Measurements from ENCODE around the gene ARHGEF17.

ARHGEF17 gene

DNA sequence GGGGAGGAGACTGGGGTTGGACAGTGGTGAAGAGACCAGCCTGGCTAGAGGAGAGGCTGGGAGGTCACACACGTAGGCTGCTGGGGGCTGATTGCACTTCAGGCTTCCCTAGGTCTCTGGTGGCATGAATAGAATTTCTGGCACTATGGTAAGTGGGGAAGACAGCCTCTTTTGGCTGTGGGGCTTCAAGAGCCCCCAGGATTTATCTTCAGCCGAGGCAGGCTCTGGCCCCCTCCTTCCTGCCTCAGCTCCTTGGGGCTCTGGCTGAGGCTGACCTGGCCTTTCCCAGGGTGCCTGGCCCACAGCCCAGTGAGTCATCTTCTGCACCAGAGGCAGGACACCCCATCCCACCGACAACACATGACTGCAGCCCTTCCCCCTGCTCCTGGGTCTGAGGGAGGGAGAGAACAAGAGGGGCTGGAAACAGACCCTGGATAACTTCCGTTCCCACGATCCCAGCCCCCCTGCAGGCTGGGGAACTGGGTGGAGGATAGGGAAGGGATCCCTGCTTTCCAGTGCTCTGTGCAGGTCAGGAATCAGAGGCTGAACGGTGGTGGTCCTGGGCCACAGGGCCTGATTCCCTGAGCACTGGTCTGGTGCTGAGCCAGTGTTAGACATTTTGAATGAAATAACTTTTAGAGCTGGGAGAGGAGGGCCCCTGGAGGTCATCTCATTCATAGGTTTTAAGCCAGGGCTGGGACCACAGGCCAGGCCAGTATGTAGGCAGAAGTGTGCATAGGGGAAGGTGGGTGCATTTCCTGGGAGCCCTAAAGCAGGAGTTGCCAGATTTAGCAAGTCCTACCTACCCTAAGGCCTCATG is 26.5 kb downstream of the ARHGEF17 start:
- no peak for DNase-seq

DNA sequence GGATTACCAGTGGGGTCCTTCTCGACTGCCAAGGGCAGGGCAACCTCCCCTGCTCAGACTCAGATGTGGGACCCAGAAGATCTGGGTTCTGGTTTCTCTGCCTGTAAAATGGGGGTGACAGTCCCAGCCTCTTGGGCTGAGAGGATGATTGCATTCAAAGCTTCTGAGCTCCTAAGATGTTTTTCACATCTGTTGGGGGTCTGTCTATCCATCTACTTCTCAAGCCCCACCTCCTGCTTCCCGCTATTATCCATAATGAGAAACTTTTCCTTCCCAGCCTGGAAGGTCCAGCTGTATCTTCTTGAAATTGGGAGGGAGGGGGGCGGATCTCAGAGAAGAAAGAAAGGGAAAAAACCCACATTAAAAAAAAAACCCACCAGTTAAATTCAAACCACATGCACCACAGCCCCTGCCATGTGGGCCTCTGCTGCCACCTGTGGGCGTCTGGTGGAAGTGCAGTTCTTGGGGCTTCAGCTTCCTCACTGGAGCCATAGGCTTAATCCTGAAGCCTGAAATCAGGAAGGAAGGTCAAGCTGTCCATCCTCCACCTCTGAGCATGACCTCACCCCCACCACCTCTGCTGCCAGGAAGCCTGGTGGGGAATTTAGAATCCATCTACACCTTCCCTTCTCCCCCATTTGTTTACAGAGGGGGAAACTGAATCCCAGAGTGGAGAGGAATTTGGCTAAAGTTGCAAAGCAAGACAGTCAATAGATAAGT is 27.3 kb downstream of the ARHGEF17 start:
- DNase-seq = peak; percentile 54 to 56

DNA sequence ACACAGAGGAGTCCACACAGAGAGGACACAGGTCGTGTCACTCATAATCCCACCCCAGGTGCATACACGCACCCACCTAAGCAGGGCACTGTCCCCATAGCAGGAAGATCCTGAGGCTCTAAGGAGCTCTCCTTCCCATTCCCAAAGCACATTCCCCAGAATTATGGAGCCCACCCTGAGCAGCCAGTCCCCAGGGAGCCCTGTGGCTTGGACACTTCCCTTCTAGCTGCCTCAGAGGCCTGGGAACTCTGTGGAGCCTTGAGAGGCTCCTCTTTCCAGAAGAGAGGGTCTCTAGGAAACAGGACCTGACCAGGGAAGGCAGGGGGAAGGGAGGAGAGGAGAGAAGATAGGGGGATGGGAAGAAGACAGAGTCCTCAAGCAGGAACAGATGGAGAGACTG is 29.8 kb downstream of the ARHGEF17 start:
- DNase-seq = no peak

DNA sequence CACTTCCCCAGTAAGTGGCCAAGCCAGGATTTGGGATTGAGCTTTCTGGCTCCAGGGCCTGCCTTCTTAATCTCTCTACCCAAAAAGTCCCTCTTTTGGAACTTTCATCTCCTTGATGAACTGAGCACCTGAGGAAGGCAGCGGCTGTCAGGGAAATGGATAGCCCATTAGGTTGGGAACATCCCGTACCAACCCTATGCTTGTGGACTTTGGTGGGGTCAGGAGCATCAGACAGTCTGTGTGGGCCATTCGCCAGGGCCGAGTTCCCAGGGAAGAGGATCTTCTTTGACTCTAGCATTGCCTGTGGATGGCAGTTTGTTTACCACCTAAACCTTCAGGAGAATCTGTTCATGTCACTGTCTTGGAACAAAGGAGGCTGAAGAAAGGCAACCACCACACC is 30.2 kb downstream of the ARHGEF17 start:
- no peak for DNase-seq

DNA sequence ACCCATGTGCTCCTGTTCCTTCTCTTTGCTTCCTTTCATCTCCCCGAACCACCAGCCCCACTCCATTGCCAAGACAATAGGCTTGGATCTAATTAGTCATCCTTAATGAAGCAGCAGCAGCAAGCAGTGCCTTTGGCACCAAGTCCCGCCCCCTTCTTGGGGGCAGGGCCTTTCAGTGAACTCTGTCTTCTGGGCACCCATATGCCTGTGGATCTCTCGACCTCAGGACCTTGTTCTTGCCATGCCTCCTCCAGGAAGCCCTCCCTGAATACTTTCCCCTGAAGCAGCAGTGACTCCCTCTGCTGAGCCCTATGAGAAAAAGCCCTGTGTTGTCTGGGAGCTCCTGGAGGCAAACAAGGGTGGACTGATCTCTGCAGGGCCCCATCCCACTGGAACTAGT is 32.1 kb downstream of the ARHGEF17 start:
- DNase-seq = no peak

DNA sequence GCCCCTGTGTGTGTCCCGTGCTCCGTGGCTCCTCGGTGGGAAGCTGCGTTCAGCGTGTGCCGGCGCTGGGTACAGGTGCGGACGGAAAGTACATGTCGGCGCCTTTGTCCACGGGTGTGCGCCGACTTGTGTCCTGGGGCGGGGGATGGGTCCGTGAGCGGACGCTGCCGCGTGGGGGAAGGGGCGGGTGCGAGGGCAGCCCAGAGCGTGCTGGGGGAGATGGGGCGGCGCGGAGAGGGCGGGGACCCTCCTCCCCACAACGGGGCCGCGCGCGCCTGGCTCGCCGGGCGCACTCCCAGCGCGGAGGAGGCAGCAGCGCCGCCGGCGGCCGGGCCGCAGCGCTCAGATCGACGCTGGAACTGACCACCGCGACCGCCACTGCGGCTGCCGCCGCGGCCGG is 34.6 kb downstream of the ARHGEF17 start:
- no peak for DNase-seq

DNA sequence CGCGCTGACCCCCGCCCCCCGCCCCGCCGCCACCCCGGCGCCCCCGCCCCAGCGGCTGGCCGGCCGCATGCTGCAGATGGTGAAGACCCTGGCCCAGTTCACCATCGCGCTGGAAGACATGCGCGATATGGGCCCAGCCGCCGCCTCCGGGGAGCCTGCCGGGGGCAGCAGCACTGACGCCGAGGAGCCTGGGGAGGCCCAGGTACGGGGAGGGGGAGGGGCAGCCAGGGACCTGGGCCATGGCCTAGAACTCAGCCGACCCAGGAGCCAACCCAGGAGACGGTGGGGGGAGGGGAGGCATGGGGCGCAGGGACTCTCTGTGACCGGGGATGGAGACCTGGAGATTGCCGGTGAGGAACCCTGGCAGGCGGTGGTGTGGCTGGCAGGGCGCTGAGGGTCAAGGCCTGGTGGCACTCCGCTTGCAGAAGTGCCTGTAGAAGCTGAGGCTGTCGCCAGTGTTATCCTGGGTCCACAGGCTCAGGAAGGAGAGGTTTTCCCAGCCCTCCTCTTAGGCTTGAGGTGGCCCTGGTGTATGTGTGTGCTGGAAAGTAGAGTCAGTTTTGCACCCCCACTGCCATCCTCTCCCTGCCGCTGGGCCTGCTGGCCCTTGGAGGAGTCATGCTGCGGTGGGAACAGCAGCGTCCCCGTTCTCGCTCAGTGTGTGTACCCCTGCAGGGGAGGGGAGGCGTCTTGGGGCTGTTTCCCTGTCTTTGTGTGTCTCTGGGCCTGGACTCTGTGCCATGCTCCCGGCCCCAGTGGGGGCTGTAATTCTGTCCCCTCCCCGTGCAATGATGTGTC is 35.2 kb downstream of the ARHGEF17 start:
- DNase-seq = no peak

DNA sequence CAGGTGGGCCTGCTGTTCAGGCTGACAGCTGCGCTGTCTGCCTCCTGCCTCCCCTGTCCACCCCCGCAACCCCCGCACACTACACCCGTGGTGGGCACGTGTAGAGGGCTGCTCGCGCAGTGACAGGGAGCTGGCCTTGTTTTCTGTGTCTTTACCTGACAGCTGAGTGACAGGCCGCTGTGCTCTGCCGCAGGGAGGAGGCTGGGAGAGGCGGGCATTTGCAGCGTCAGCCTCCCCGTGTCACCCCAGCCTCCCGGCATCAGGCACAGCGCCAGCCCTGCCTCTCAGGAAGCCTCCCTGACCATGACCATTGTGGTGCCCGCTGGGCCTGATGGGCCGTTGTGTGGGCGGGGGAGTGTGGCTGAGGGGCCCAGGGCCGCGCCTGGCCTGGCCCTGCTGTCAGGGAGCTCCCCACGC is 36.1 kb downstream of the ARHGEF17 start:
- no peak for DNase-seq

DNA sequence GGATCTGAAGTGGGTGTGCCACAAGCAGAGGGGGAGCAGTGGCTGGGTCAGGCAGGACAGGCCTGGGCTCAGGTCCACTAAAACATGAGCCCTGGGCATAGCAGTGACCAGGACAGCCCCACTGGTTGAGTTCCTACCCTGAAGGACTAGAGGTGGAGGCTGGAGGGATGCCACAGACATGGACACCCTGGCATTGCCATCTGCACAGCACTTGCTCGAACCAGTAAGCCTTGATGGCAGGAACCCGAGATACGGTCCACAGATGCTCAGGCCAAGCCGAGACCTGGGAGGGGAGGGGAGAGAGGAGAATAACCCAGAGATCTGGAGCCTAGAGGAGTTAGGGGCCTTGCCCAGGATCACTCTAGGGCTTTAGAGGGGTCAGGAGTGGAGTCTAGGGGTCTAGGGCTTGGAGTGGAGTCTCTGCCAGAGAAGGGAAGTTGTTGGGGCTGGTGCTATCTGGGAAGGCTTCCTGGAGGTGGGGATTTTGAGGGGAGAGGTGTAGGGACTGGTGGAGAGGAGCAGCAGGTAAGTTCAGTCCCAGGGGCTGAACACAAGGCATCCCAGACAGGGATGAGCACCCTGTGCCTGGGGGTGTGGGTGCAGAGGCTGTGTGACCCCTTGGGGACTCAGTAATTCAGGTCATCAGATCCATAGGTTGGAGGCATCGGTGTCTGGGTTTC is 37.5 kb downstream of the ARHGEF17 start:
- DNase-seq = no peak

DNA sequence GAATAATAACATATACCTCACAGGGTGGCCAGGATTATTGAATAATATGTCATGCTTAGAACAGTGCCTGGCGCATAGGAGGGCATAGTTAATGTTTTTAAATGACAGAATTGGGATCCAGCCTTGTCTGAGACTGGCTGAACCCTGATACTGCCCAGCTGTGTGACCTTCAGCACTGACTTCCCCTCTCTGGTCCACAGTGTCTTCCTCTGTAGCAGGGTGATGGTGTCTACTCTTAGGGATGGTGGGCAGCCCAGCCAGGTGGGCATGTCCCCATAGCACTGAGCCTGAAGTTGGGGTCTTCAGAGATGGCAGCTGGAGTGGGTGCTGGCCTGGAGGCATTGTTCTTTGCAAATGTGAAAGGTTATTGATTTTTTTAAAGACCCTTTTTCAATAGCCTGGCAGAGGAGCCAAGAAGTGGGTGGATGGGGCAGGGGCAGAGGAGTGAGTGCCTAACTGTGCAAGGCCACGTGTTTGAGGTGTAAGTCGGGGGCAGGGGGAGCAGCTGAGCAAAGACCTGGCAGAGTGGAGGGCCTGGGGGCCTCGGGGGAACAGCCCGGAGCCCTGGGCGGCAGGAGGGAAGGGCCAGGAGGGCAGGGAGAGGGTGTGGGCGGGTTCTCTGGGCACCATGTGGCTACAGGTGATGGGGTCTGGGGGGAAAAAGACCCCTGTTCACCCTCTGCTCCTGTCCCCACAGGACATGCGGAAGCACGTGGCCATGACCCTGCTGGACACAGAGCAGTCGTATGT is 38.3 kb downstream of the ARHGEF17 start:
- DNase-seq = no peak

DNA sequence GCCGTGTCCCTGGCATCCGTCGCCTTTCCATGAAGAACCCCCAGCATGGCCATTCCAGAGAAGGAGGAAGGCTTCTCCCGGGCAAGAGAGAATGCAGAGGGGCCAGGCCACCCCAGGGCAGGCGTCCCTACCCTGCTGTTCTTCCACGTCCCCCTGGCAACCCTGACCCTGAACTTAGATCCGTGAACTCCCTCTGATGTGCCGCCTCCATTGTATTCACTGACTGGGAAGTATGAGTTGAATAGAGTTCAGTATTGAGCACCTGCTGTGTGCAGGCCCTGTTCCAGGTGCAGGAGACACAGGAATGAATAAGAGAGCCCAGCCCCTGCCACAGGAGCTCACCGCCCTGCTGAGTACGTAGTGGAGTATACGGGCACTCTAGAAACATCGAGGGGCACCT is 39.0 kb downstream of the ARHGEF17 start:
- no peak for DNase-seq

DNA sequence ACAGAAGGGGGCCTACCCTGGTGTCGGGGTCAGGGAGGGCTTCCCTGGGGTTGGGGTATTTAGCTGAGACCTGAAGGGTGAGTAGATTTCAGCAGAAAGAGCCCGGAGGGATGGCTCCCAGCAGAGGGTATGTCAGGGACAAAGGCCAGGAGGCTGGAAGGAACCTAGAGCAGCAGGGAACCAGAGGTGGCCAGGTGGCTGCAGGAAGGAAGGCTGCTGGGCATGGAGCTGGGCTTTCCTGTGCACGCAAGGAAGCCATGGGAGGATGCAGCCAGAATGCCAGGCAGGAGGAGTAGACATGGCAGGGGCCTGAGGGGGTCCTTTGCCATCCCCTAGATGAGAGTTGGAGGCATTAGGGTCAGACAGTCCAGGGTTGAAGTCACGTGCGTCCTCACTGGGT is 40.8 kb downstream of the ARHGEF17 start:
- no peak for DNase-seq

DNA sequence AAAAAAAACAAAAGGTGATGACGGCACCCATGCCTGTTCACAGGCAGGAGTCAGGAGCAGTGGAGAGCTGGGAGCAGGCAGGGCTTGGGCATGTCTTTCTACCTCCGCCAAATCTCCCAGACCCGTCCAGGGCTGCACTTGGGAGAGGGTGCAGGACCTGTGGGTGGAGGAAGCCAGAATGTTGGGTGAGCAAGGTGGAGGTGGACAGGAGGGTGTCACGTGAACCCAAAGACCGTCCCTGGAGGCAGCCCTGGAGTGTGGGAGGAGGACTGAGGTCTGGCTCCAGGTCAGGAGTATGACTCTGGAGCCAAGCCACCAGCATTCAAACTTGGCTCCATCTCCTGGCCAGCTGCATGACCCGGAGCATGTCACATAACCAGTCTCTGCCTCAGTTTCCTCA is 41.6 kb downstream of the ARHGEF17 start:
- no peak for DNase-seq

DNA sequence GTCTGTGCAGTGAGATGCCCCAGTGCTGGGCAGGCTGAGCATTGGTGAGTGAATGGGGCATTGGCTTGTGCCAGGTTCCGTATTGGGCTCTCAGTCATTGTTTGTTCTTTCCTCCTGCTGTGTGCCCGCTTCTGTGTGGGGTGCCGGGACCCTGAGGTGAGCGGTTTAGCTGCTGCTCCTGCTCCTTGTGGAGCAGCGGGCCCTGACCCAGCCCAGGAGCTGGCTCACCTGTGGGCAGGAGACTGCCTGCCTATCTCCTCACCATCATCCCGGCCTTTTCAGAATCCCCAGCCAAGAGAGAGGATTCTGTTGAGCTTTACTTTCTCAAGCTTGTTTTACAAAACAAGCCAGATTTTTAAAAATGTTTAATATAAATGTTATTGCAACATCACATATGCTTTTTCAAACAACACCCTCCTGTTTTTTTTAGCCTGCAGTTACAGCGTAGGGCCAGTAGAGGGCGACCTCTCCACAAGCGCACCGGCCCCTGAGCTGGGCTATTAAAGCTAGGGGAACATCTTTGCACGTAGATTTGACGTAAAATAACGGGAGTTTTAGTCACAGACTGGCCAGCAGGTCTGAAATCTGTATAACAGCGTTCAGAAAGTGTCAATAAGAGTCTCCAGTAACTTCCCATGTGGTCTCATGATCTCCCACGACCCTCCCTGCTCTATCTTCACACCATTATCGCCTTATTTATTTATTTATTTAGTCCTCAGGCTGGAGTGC is 43.0 kb downstream of the ARHGEF17 start:
- DNase-seq = peak; percentile 82 to 85

DNA sequence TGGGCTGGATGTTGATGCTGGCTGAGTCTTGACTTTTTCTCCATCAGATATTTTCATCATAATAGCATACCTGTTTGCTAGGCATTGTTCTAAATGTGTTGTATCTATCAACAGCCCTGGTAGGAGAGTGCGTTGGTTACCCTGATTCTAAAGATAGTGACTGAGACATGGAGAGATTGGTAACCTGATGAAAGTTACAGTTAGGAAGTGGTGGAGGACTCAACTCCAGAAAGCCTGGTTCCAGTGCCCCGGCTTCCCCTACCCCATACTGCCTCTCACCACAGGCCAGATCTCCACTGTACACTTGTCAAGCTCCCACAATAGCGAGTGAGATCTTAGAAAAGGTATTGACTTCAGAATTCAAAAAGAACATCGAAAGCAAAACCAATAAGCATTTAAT is 45.3 kb downstream of the ARHGEF17 start:
- peak; percentile 17 to 20 for DNase-seq

DNA sequence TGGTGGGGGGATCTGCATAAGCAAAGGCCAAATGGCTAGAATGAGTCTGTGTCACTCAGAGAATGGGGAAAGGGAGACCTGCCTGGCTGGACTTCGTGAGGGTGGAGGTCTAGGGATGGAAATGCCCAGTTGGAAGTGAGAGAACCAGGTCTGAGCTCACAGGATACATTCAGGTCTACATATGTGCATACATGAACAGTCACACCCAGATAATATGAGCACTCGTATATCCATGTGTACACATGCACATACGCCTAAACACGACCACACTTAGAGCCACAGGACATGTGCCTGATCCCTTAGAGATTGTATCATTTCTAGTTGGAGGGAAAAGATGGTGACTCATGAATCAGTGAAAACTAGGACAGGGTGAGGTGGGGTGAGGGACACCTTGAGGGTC is 47.0 kb downstream of the ARHGEF17 start:
- no peak for DNase-seq

DNA sequence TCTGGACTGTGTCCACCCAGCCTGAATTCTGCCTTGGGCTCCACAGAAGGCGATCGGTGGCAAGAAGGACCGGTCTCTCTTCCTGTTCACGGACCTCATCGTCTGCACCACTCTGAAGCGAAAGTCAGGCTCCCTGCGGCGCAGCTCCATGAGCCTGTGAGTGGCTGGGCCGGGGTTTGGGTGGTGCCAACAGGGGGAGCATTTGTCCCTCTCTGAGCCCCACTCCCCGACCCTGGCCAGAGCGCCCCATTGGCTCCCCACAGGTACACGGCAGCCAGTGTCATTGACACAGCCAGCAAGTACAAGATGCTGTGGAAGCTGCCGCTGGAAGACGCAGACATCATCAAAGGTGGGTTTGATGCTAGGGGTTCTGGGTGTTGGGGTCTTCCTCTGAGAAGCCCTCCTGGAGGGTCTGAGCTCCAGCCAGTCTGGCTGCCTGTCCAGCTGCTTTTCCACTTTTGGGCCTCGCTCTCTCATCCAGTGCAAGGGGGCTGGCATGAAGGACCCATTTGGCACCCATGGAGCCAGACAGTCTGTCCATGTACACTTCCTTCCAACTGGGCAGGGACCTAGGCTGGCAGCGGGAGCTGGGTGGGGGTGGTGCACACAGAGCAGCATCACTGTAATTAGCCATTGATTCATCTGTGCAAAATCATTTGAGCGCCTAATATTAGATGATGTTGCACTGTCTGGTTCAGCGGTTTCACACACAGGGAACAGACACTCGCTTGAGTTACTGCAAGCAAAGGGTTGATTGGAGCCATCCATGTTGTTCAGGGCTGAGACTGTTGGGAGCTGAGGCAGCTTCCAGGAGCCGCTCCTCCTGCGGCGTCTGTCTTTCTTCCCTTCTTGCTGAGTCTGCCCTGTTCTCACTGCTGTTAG is 49.1 kb downstream of the ARHGEF17 start:
- DNase-seq = no peak

DNA sequence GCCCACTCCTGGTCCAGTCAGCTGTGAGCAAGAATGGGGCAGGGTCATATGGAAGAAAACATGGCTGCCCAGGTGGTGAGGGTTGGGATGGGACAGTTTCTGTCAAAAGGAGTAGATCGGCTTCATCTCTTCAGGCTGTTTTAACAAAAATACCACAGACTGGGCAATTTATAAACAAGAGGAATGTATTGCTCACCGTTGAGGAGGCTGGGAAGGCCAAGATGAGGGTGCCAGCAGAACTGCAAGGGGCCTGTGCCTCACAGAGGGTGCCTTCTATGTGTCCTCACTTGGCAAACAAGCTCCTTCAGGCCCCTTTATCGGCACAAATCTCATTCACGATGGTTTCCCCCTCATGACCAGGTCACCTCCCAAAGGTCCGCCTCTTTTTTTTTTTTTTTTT is 50.0 kb downstream of the ARHGEF17 start:
- DNase-seq = no peak

DNA sequence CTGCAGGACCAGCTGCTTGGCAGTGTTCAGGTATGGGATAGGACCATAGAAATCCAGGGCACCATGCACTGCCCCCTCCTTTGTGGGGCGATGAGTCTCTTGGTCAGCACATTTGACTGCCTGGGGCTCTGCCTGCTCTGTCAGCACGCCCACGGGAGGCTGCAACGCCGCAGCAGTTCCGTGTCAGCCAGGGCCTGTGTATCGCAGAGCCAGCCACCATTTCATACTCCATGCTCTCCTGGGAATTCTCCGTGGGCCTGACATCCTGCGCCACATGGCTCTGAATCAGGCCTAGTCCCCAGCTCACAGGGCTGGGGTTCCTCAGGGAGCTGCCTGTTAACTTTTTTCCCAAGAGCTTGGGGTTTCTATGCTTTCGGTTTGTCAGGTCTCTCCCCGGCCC is 51.3 kb downstream of the ARHGEF17 start:
- DNase-seq = no peak

DNA sequence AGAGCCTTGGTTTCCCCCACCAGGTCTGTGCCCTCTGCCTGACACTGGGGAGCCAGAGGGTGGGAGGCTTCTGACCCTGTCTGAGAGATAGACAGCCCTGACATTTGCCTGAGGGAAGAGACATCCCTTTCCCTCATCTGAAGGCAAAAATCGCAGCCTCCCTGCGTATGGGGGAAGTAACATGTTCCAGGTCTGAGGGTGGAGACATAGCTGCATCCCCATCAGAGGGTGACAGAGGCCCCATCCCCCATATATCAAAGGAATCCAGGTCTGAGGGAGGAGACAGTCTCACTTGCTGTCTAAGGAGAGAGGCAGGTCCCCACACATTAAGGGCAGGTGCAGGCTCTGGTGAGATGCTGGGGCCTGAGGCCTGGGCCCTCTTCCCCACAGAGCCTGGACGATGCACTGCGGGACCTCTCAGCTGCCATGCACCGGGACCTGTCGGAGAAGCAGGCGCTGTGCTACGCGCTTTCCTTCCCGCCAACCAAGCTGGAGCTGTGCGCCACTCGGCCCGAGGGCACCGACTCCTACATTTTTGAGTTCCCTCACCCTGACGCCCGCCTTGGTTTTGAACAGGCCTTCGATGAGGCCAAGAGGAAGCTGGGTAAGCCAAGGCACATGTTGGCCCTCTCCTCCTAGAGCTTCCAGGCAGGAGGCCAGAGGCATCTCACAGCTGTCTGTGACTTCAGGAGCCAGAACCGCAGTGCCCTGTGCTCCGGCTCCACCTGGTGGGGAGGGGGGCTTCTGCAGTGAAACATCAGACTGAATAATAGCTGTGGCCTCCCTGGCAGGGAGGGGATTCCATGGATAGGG is 52.1 kb downstream of the ARHGEF17 start:
- DNase-seq = peak; percentile 51 to 63
